ES-I3 (cell line): ENCODE data around the gene C11orf97.
A peak's percentile ranks its signal among the peaks of the same experiment; 100 is the strongest.
"Not testable (repeated sequence)": the region's sequence is repeated elsewhere in the genome, so short reads cannot be mapped to it uniquely, and the experiment has no call there.

Experiments used
- H3K36me3 ChIP-seq: 2 replicates; pipeline ENCODE4 v1.6.1; 2013; ENCODE audit warnings: mild to moderate bottlenecking, low read length, control low read depth, moderate library complexity; ENCODE audit not compliant: insufficient read depth
- H3K4me1 ChIP-seq: 2 replicates; pipeline ENCODE4 v1.6.1; 2013; ENCODE audit warnings: mild to moderate bottlenecking, control low read depth, low read length; ENCODE audit not compliant: insufficient read depth
- H3K9ac ChIP-seq: 2 replicates; pipeline ENCODE4 v1.6.1; 2013; ENCODE audit warnings: low read depth, mild to moderate bottlenecking, low read length, moderate library complexity
- H3K9me3 ChIP-seq: 2 replicates; pipeline ENCODE4 v1.6.1; 2013; ENCODE audit warnings: mild to moderate bottlenecking, low read length, moderate library complexity; ENCODE audit not compliant: control insufficient read depth, insufficient read depth

The C11orf97 gene

DNA sequence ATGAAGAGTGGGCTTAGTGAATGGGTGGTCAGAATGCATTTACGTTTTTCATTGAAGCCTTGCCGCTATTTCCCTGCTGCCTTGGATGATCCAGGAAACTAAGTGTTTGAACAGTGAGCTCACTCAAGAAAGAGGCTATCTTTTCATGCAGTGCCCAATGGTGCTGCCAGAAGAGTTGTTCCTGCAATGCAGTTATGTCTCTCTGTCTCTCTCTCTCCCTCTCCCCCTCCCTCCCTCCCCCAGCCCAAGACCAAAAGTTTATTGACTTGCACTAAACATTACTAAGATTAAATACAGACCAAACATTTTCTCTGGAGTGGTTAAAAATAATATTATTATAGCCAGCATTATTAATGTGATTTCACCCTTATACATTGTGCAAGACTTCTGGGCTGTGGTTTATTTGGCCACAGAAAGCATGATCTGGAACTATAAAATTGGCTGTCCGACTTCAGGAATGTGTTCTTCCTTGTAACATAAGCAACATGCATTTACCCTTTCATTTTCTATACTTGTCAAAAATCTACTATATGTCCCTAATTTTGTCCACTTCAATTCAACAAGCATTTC is 24.9 kb downstream of the C11orf97 start:
- no peaks in the 10 kb centered on the region for H3K9me3 ChIP-seq

GRCh38 chr11:94539420-94539819 is 27.2 kb downstream of the C11orf97 start:
- no peaks in the 10 kb centered on the region for H3K36me3 ChIP-seq
- H3K9ac ChIP-seq: no peak overlapping the region
- no peaks in the 10 kb centered on the region for H3K9me3 ChIP-seq
- no peaks in the 10 kb centered on the region for H3K4me1 ChIP-seq

More for the DNA sequence above, 24.9 kb downstream of the C11orf97 start:
- no peak overlapping the region for H3K9ac ChIP-seq
- no peaks in the 10 kb centered on the region for H3K4me1 ChIP-seq
- H3K36me3 ChIP-seq: no peaks in the 10 kb centered on the region

- Histone ChIP-seq H3K4me1 (no peaks in the 10 kb centered on the region), H3K9me3 (no peaks in the 10 kb centered on the region), H3K36me3 (no peaks in the 10 kb centered on the region), H3K9ac (peak within 1 kb of the TSS; percentile 77)
Measured at GRCh38 chr11:94543695-94544645, 31.7 kb downstream of the C11orf97 start, which contains the start of gene FUT4. Gene FUT4, plus strand, starts transcription at chr11:94543921. Its CDS starts 213 bp downstream, at chr11:94544134.

DNA sequence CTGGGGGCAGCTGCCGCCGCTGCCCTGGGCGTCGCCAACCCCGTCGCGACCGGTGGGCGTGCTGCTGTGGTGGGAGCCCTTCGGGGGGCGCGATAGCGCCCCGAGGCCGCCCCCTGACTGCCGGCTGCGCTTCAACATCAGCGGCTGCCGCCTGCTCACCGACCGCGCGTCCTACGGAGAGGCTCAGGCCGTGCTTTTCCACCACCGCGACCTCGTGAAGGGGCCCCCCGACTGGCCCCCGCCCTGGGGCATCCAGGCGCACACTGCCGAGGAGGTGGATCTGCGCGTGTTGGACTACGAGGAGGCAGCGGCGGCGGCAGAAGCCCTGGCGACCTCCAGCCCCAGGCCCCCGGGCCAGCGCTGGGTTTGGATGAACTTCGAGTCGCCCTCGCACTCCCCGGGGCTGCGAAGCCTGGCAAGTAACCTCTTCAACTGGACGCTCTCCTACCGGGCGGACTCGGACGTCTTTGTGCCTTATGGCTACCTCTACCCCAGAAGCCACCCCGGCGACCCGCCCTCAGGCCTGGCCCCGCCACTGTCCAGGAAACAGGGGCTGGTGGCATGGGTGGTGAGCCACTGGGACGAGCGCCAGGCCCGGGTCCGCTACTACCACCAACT is 32.5 kb downstream of the C11orf97 start:
- Histone ChIP-seq H3K9ac (peak overlapping the region; percentile 77), H3K4me1 (no peaks in the 10 kb centered on the region), H3K9me3 (no peaks in the 10 kb centered on the region), H3K36me3 (no peaks in the 10 kb centered on the region)

DNA sequence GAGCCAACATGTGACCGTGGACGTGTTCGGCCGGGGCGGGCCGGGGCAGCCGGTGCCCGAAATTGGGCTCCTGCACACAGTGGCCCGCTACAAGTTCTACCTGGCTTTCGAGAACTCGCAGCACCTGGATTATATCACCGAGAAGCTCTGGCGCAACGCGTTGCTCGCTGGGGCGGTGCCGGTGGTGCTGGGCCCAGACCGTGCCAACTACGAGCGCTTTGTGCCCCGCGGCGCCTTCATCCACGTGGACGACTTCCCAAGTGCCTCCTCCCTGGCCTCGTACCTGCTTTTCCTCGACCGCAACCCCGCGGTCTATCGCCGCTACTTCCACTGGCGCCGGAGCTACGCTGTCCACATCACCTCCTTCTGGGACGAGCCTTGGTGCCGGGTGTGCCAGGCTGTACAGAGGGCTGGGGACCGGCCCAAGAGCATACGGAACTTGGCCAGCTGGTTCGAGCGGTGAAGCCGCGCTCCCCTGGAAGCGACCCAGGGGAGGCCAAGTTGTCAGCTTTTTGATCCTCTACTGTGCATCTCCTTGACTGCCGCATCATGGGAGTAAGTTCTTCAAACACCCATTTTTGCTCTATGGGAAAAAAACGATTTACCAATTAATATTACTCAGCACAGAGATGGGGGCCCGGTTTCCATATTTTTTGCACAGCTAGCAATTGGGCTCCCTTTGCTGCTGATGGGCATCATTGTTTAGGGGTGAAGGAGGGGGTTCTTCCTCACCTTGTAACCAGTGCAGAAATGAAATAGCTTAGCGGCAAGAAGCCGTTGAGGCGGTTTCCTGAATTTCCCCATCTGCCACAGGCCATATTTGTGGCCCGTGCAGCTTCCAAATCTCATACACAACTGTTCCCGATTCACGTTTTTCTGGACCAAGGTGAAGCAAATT is 33.3 kb downstream of the C11orf97 start:
- Histone ChIP-seq H3K4me1 (no peaks in the 10 kb centered on the region), H3K9ac (peak overlapping the region; percentile 77), H3K9me3 (no peaks in the 10 kb centered on the region), H3K36me3 (no peaks in the 10 kb centered on the region)

DNA sequence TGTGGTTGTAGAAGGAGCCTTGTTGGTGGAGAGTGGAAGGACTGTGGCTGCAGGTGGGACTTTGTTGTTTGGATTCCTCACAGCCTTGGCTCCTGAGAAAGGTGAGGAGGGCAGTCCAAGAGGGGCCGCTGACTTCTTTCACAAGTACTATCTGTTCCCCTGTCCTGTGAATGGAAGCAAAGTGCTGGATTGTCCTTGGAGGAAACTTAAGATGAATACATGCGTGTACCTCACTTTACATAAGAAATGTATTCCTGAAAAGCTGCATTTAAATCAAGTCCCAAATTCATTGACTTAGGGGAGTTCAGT is 33.9 kb downstream of the C11orf97 start:
- Histone ChIP-seq H3K9me3 (no peaks in the 10 kb centered on the region), H3K4me1 (no peaks in the 10 kb centered on the region), H3K36me3 (no peaks in the 10 kb centered on the region), H3K9ac (peak overlapping the region; percentile 77)

DNA sequence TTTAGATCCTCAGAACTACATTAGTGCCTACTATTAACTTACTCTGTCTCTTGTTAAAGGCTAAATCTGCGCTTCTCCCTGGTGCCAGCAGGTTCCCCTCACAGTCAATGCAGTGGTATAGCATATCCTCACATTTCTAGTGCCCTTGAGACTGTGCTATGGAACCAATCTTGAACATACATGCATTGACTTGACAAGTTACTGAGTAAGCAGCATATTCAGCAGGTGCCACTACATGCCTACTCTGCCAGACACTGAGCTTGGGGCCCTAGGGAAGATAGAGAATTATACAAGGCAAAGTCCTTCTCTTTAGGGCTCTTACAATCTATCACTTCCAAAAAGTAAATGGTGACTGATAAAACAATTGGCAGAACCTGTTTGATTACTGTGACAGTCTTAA is 34.6 kb downstream of the C11orf97 start:
- H3K9ac ChIP-seq: peak overlapping the region; percentile 77; the same call in 1 of the 2 replicates
- no peaks in the 10 kb centered on the region for H3K4me1 ChIP-seq
- no peaks in the 10 kb centered on the region for H3K36me3 ChIP-seq
- H3K9me3 ChIP-seq: no peaks in the 10 kb centered on the region

DNA sequence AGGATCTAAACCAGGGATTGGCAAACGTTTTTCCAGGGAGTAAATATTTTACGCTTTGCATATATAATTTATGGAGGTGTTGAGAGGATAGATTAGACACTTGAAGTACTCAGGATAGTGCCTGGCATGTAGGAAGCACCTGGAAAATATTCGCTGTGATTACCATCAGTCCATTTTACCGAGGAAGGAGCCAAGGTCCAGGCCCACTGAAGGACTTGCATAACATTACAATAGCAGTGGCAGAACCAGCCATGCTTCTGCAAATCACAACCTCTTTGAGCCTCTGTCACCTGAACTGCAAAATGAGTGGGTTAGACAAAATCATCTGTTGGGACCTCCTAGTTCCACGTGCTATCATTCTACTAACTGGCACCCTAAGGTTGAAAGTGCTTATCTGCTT is 36.9 kb downstream of the C11orf97 start:
- Histone ChIP-seq H3K4me1 (no peaks in the 10 kb centered on the region), H3K9me3 (no peaks in the 10 kb centered on the region), H3K9ac (no peak overlapping the region), H3K36me3 (no peaks in the 10 kb centered on the region)

GRCh38 chr11:94550513-94550912 is 38.3 kb downstream of the C11orf97 start:
- H3K36me3 ChIP-seq: no peaks in the 10 kb centered on the region
- H3K9ac ChIP-seq: no peak overlapping the region

DNA sequence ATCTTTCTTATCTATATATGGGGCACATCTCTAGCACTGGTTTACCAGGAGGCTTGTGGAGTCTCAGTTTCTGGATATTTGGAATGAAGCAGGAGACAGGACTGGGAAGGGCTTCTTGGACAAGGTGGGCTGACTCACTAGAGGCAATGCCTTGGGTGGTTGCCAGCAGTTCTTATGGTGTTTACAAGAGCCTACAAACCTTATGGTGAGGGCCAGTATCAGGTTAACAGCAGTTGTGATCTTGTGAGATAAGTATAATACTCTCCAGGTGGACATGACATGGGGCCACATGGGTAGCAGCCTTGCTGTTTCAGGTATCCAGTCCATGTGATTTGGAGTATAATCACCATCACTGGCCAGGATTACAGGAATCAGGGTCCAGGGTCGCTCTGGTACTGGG is 41.7 kb downstream of the C11orf97 start:
- no peaks in the 10 kb centered on the region for H3K9me3 ChIP-seq
- no peak overlapping the region for H3K9ac ChIP-seq
- no peaks in the 10 kb centered on the region for H3K36me3 ChIP-seq
- H3K4me1 ChIP-seq: no peaks in the 10 kb centered on the region

More at GRCh38 chr11:94550513-94550912, 38.3 kb downstream of the C11orf97 start:
- Histone ChIP-seq H3K9me3 (no peaks in the 10 kb centered on the region), H3K4me1 (no peaks in the 10 kb centered on the region)

DNA sequence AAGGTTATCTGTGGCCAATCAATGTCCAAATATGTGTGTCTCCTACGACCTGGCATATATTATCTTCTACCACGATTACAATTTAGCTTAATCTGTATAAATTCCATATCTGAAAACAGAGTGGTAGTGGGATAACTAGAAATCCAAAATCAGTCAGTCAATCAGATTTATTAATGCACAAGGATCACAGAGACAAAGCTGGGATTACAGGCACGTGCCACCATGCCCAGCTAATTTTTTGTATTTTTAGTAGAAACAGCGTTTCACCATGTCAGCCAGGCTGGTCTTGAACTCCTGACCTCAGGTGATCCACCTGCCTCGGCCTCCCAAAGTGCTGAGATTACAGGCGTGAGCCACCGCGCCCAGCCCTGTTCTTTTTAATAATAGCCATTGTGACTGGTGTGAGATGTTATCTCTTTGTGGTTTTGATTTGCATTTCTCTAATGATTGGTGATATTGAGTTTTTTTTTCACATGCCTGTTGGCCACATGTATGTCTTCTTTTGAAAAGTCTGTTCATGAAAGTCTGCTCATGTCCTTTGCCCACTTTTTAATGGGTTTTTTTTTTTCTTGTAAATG is 43.6 kb downstream of the C11orf97 start:
- H3K9me3 ChIP-seq, H3K9ac ChIP-seq, H3K36me3 ChIP-seq, H3K4me1 ChIP-seq: not testable (repeated sequence)

DNA sequence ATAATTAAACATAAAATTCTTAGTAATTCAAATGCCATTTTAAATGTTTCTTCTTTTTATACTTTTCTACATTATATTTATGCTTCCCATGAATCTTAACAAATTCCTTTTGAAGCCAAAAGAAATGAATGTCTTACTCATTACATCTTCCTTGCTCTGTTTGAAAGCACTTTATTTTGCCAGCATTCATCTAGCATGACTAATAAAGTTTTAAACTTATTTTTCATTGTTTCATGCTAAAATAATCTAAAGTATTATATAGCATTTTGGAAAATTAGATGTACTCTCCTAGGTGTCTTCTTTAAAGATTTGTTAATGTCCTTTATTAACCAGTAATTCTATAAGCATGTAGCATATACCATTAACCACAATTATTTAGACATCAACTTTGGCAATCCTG is 45.2 kb downstream of the C11orf97 start:
- Histone ChIP-seq H3K9me3 (no peaks in the 10 kb centered on the region), H3K9ac (no peak overlapping the region), H3K4me1 (no peaks in the 10 kb centered on the region), H3K36me3 (no peaks in the 10 kb centered on the region)

- no peaks in the 10 kb centered on the region for H3K36me3 ChIP-seq
- peaks cover 3% of the 10 kb centered on the region for H3K4me1 ChIP-seq
- H3K9ac ChIP-seq: no peak overlapping the region
- H3K9me3 ChIP-seq: no peaks in the 10 kb centered on the region
Measured at GRCh38 chr11:94557992-94558391, 45.7 kb downstream of the C11orf97 start.

GRCh38 chr11:94558468-94558867 is 46.2 kb downstream of the C11orf97 start:
- Histone ChIP-seq H3K4me1 (peaks cover 8% of the 10 kb centered on the region), H3K9me3 (no peaks in the 10 kb centered on the region), H3K9ac (no peak overlapping the region), H3K36me3 (no peaks in the 10 kb centered on the region)
